Activated CD8-positive, alpha-beta memory T cell treated with anti-CD3 and anti-CD28 coated beads for 1 hour (primary cell): Measurements from ENCODE around the gene PLCL1.
"Not testable (repeated sequence)": the region's sequence is repeated elsewhere in the genome, so short reads cannot be mapped to it uniquely, and the experiment has no call there.

Experiments
- DNase-seq, 2 donors: peaks; one replicate each; pipeline ENCODE4 v3.0.0-alpha.2; 2020; ENCODE audit warnings: low read depth in 1 of 2; ENCODE audit errors: extremely low read depth in 1 of 2

The PLCL1 gene

GRCh38 chr2:197992482-197993133, 188.2 kb downstream of the PLCL1 start:
- DNase-seq, result no peak

- no peak for DNase-seq
Measured at GRCh38 chr2:197993363-197993762, 189.0 kb downstream of the PLCL1 start.

- DNase-seq, result no peak
Measured at GRCh38 chr2:197993830-197994229, 189.4 kb downstream of the PLCL1 start.

- no peak for DNase-seq
Measured at GRCh38 chr2:197994751-197995150, 190.4 kb downstream of the PLCL1 start.

GRCh38 chr2:197996583-197996982, 192.2 kb downstream of the PLCL1 start:
- DNase-seq, result no peak

- DNase-seq, result no peak
Measured at GRCh38 chr2:197997083-197997541, 192.7 kb downstream of the PLCL1 start.

- no peak for DNase-seq
Measured at GRCh38 chr2:197998702-197999101, 194.3 kb downstream of the PLCL1 start.

GRCh38 chr2:198000417-198000816, 196.0 kb downstream of the PLCL1 start:
- no peak for DNase-seq

GRCh38 chr2:198004173-198004572, 199.8 kb downstream of the PLCL1 start:
- no peak for DNase-seq

- DNase-seq, result no peak
Measured at GRCh38 chr2:198004921-198005829, 200.8 kb downstream of the PLCL1 start.

GRCh38 chr2:198006733-198007132, 202.3 kb downstream of the PLCL1 start:
- DNase-seq, result no peak

- DNase-seq, result no peak
Measured at GRCh38 chr2:198008230-198008629, 203.8 kb downstream of the PLCL1 start.

GRCh38 chr2:198012025-198012424, 207.6 kb downstream of the PLCL1 start:
- DNase-seq, result no peak

GRCh38 chr2:198016243-198016642, 211.8 kb downstream of the PLCL1 start:
- DNase-seq, result no peak

GRCh38 chr2:198017068-198017467, 212.7 kb downstream of the PLCL1 start:
- no peak for DNase-seq

GRCh38 chr2:198028955-198029354, 224.6 kb downstream of the PLCL1 start:
- no peak for DNase-seq

GRCh38 chr2:198029576-198029975, 225.2 kb downstream of the PLCL1 start:
- DNase-seq, result not testable (repeated sequence)

GRCh38 chr2:198033626-198034025, 229.2 kb downstream of the PLCL1 start:
- no peak for DNase-seq

GRCh38 chr2:198036029-198036879, 231.9 kb downstream of the PLCL1 start:
- no peak for DNase-seq

- DNase-seq, result no peak
Measured at GRCh38 chr2:198040835-198041234, 236.4 kb downstream of the PLCL1 start.

GRCh38 chr2:198042189-198042588, 237.8 kb downstream of the PLCL1 start:
- DNase-seq, result no peak
